ENCODE results near the gene ELL2. TPM values are rescaled to one million over a fixed set of nuclear protein-coding genes. Genes with fewer than 3 reads are reported as not detected.

Gene ELL2
- total RNA-seq, 1 donor from 2014 or later, result 52.1 TPM

DNA sequence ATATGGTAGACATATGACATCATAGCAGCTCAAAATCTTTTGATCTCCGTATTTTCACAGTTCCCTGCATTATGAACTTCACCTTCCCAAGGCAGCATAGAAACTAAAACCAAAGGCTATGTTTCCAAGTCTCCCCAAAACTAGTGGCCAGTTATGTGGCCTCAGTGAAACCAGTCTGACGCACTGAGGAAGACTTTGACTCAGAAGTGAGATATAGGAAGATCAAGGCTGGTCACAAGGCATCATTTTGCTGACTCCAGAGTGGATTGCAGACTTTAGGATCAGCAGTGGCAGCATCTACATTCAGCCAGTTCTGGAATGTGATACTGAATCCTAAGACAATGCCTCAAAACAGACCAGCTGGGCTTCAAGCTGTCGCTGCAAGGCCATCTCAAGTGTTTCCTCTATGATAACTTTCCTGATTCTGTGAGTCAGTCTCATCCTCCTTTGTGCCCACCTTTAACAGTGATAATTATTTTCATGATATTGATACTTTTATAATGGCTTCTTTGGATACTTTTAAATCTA is 34.4 kb upstream of the ELL2 start:
- Histone ChIP-seq H3K4me1 (no peaks in the 10 kb centered on the region), H3K27me3 (no peaks in the 10 kb centered on the region), H3K9me3 (no peaks in the 10 kb centered on the region), H3K27ac (no peak overlapping the region), H3K36me3 (no peaks in the 10 kb centered on the region), H3K4me3 (no peak overlapping the region)
- no peak for TF ChIP-seq CTCF (IDR thresholded peaks at IDR 0.05)
- no peak for ATAC-seq
- intact Hi-C loops (cut with DNase I), result no loop called here
- no peak for DNase-seq

- Histone ChIP-seq H3K4me1 (no peaks in the 10 kb centered on the region), H3K36me3 (no peaks in the 10 kb centered on the region), H3K9me3 (no peaks in the 10 kb centered on the region), H3K27me3 (no peaks in the 10 kb centered on the region), H3K4me3 (no peak overlapping the region), H3K27ac (no peak overlapping the region)
- TF ChIP-seq CTCF (IDR thresholded peaks at IDR 0.05), result no peak
- DNase-seq (no peak), ATAC-seq (no peak)
- intact Hi-C loops (cut with DNase I), result no loop called here
These were observed 32.1 kb upstream of the ELL2 start for GRCh38 chr5:95993776-95994175.

DNA sequence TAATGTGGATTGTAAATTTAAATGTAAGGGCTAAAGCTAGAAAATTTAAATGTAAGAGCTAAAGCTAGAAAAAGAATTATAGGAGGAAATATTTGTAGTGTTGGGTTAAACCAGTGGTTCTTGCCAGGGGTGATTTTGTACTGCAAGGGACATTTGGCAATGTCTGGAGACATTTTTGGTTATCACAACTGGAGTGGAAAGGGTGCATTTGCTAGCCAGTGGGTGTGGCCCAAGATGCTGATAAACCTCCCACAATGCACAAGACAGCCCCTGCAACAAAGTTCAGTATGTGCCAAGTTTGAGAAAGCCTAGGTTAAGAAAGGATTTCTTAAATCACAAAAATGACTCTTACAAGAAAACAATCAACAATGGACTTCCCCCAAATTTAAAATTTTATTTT is 31.6 kb upstream of the ELL2 start:
- Histone ChIP-seq H3K27ac (no peak overlapping the region), H3K27me3 (no peaks in the 10 kb centered on the region), H3K4me1 (no peaks in the 10 kb centered on the region), H3K4me3 (no peak overlapping the region), H3K9me3 (no peaks in the 10 kb centered on the region), H3K36me3 (no peaks in the 10 kb centered on the region)
- no peak for DNase-seq
- no peak for TF ChIP-seq CTCF (IDR thresholded peaks at IDR 0.05)
- intact Hi-C loops (cut with DNase I), result no loop called here
- ATAC-seq, result no peak

- Histone ChIP-seq H3K4me3 (no peak overlapping the region), H3K27ac (no peak overlapping the region), H3K9me3 (no peaks in the 10 kb centered on the region), H3K36me3 (no peaks in the 10 kb centered on the region), H3K27me3 (no peaks in the 10 kb centered on the region), H3K4me1 (no peaks in the 10 kb centered on the region)
- no peak for ATAC-seq
- intact Hi-C loops (cut with DNase I), result no loop called here
- no peak for DNase-seq
- TF ChIP-seq CTCF (IDR thresholded peaks at IDR 0.05), result no peak
These were observed 27.8 kb upstream of the ELL2 start for GRCh38 chr5:95989283-95990048.

GRCh38 chr5:95988877-95989276 is 27.2 kb upstream of the ELL2 start:
- no peaks in the 10 kb centered on the region for H3K9me3 ChIP-seq

More at GRCh38 chr5:95988877-95989276, 27.2 kb upstream of the ELL2 start:
- intact Hi-C loops (cut with DNase I), result no loop called here
- H3K4me3 ChIP-seq, result no peak overlapping the region
- H3K27ac ChIP-seq, result no peak overlapping the region
- no peaks in the 10 kb centered on the region for H3K27me3 ChIP-seq
- DNase-seq, result no peak
- no peaks in the 10 kb centered on the region for H3K4me1 ChIP-seq
- TF ChIP-seq CTCF (IDR thresholded peaks at IDR 0.05), result no peak
- ATAC-seq, result no peak
- H3K36me3 ChIP-seq, result no peaks in the 10 kb centered on the region
